ENCODE results near the gene PPP1R12C. TPM values are rescaled to one million over a fixed set of nuclear protein-coding genes. Genes with fewer than 3 reads are reported as not detected.
"Not testable (repeated sequence)": the region's sequence is repeated elsewhere in the genome, so short reads cannot be mapped to it uniquely, and the experiment has no call there.

Gene PPP1R12C
- total RNA-seq, 1 donor from 2014 or later: 120 TPM

GRCh38 chr19:55111238-55111831, 6.1 kb downstream of the PPP1R12C start:
- Histone ChIP-seq H3K27me3 (no peaks in the 10 kb centered on the region), H3K27ac (no peak overlapping the region), H3K4me1 (peaks cover 18% of the 10 kb centered on the region), H3K36me3 (peaks cover 10% of the 10 kb centered on the region), H3K4me3 (no peak overlapping the region), H3K9me3 (no peaks in the 10 kb centered on the region)
- ATAC-seq (no peak), DNase-seq (no peak)
- intact Hi-C loops (cut with DNase I): no loop called here
- no peak for TF ChIP-seq CTCF (IDR thresholded peaks at IDR 0.05)

- Histone ChIP-seq H3K4me1 (peaks cover 4% of the 10 kb centered on the region), H3K4me3 (no peak overlapping the region), H3K9me3 (no peaks in the 10 kb centered on the region), H3K27ac (no peak overlapping the region), H3K27me3 (no peaks in the 10 kb centered on the region), H3K36me3 (peaks cover 10% of the 10 kb centered on the region)
- intact Hi-C loops (cut with DNase I): no loop called here
- DNase-seq (peak; percentile 6), ATAC-seq (no peak)
- TF ChIP-seq CTCF (IDR thresholded peaks at IDR 0.05): no peak
Measured at GRCh38 chr19:55109527-55110291, 7.7 kb downstream of the PPP1R12C start.

GRCh38 chr19:55107252-55107651, 10.2 kb downstream of the PPP1R12C start:
- H3K9me3 ChIP-seq; ATAC-seq; intact Hi-C loops (cut with DNase I); H3K27me3 ChIP-seq; H3K4me1 ChIP-seq; H3K4me3 ChIP-seq; H3K27ac ChIP-seq; DNase-seq: not testable (repeated sequence)
- H3K36me3 ChIP-seq: peaks cover 24% of the 10 kb centered on the region

GRCh38 chr19:55106591-55106990, 10.8 kb downstream of the PPP1R12C start:
- TF ChIP-seq CTCF (IDR thresholded peaks at IDR 0.05): no peak
- DNase-seq (no peak), ATAC-seq (no peak)
- Histone ChIP-seq H3K4me3 (no peak overlapping the region), H3K27ac (no peak overlapping the region), H3K27me3 (no peaks in the 10 kb centered on the region), H3K36me3 (peaks cover 30% of the 10 kb centered on the region), H3K4me1 (no peaks in the 10 kb centered on the region), H3K9me3 (no peaks in the 10 kb centered on the region)
- intact Hi-C loops (cut with DNase I): no loop called here

GRCh38 chr19:55105237-55105636, 12.2 kb downstream of the PPP1R12C start:
- DNase-seq (no peak), ATAC-seq (no peak)
- intact Hi-C loops (cut with DNase I): no loop called here
- H3K36me3 ChIP-seq: peaks cover 44% of the 10 kb centered on the region
- no peaks in the 10 kb centered on the region for H3K9me3 ChIP-seq
- H3K4me1 ChIP-seq: no peaks in the 10 kb centered on the region
- no peak overlapping the region for H3K27ac ChIP-seq
- H3K27me3 ChIP-seq: no peaks in the 10 kb centered on the region
- TF ChIP-seq CTCF (IDR thresholded peaks at IDR 0.05): no peak
- no peak overlapping the region for H3K4me3 ChIP-seq

- ATAC-seq: no peak
- Histone ChIP-seq H3K9me3 (no peaks in the 10 kb centered on the region), H3K4me3 (no peak overlapping the region), H3K36me3 (peaks cover 34% of the 10 kb centered on the region), H3K27me3 (no peaks in the 10 kb centered on the region), H3K4me1 (peaks cover 4% of the 10 kb centered on the region), H3K27ac (no peak overlapping the region)
- intact Hi-C loops (cut with DNase I): no loop called here
- no peak for DNase-seq
- TF ChIP-seq CTCF (IDR thresholded peaks at IDR 0.05): no peak
Measured at GRCh38 chr19:55103190-55103589, 14.2 kb downstream of the PPP1R12C start.

Data from upper lobe of right lung (tissue), 1 donor.